Middle frontal gyrus (tissue), 1 donor: ENCODE results near the gene CMC1.
A peak's percentile ranks its signal among the peaks of the same experiment; 100 is the strongest.
"Not testable (repeated sequence)": the region's sequence is repeated elsewhere in the genome, so short reads cannot be mapped to it uniquely, and the experiment has no call there.

Experiments
- DNase-seq: peaks from one replicate; pipeline ENCODE4 v3.0.0-alpha.2; 2015; ENCODE audit warnings: low spot score; ENCODE audit errors: extremely low spot score

The CMC1 gene

GRCh38 chr3:28241221-28242160 lies at the start of gene CMC1:
Gene CMC1, plus strand, starts transcription at chr3:28241619. Its CDS starts 175 bp downstream, at chr3:28241794.
- peak; percentile 94 for DNase-seq

GRCh38 chr3:28198161-28198560 lies 43.3 kb upstream of the CMC1 start:
- no peak for DNase-seq

- no peak for DNase-seq
Measured at GRCh38 chr3:28198974-28199373, 42.4 kb upstream of the CMC1 start.

GRCh38 chr3:28199643-28200042 lies 41.8 kb upstream of the CMC1 start:
- DNase-seq = not testable (repeated sequence)

GRCh38 chr3:28200366-28200848 lies 41.0 kb upstream of the CMC1 start:
- DNase-seq = not testable (repeated sequence)

- no peak for DNase-seq
Measured at GRCh38 chr3:28206479-28206878, 34.9 kb upstream of the CMC1 start.

- no peak for DNase-seq
Measured at GRCh38 chr3:28207000-28207733, 34.3 kb upstream of the CMC1 start.

GRCh38 chr3:28210968-28211713 lies 30.3 kb upstream of the CMC1 start:
- no peak for DNase-seq

GRCh38 chr3:28212681-28213080 lies 28.7 kb upstream of the CMC1 start:
- DNase-seq = no peak

- no peak for DNase-seq
Measured at GRCh38 chr3:28215407-28215806, 26.0 kb upstream of the CMC1 start.

- DNase-seq = no peak
Measured at GRCh38 chr3:28218071-28218916, 23.1 kb upstream of the CMC1 start.

- DNase-seq = no peak
Measured at GRCh38 chr3:28218917-28219198, 22.6 kb upstream of the CMC1 start.

- no peak for DNase-seq
Measured at GRCh38 chr3:28224430-28224829, 17.0 kb upstream of the CMC1 start.

- no peak for DNase-seq
Measured at GRCh38 chr3:28226020-28226419, 15.4 kb upstream of the CMC1 start.

GRCh38 chr3:28228623-28229022 lies 12.8 kb upstream of the CMC1 start:
- no peak for DNase-seq

GRCh38 chr3:28232659-28233058 lies 8.8 kb upstream of the CMC1 start:
- DNase-seq = no peak

GRCh38 chr3:28234454-28234853 lies 7.0 kb upstream of the CMC1 start:
- no peak for DNase-seq

GRCh38 chr3:28239108-28239507 lies 2.3 kb upstream of the CMC1 start:
- DNase-seq = no peak

- no peak for DNase-seq
Measured at GRCh38 chr3:28240441-28240840, 978 bp upstream of the CMC1 start.

- no peak for DNase-seq
Measured at GRCh38 chr3:28242519-28242918, 1.1 kb downstream of the CMC1 start.
